DND-41 (cell line): ENCODE data around the gene DCDC1.

ENCODE experiments used
- ATAC-seq: fragments of 200-7000 bp; cut with Tn5 transposase; 3 replicates; pipeline ENCODE4 v1.9.1; 2021; ENCODE audit warnings: low read depth; ENCODE audit not compliant: insufficient read depth
- DNase-seq: peaks from one replicate; pipeline ENCODE4 v3.0.0-alpha.2; 2020
- H2AFZ ChIP-seq: 2 replicates; pipeline ENCODE4 v1.6.0; 2012; ENCODE audit warnings: low read depth, low read length
- H3K27ac ChIP-seq: 2 replicates; pipeline ENCODE4 v1.5.1; 2012; ENCODE audit warnings: low read length, inconsistent platforms
- H3K27me3 ChIP-seq: fragments of 200-600 bp; sonication (generic); 2 replicates; pipeline ENCODE4 v1.6.0; 2012; ENCODE audit warnings: low read length, mild to moderate bottlenecking, inconsistent platforms; ENCODE audit not compliant: insufficient read depth, poor library complexity
- H3K36me3 ChIP-seq: 2 replicates; pipeline ENCODE4 v1.5.1; 2012; ENCODE audit warnings: low read length, inconsistent platforms; ENCODE audit not compliant: insufficient read depth
- H3K4me1 ChIP-seq: 2 replicates; pipeline ENCODE4 v1.5.1; 2012; ENCODE audit warnings: mild to moderate bottlenecking, low read length; ENCODE audit not compliant: insufficient read depth
- H3K4me2 ChIP-seq: 2 replicates; pipeline ENCODE4 v1.6.0; 2012; ENCODE audit warnings: mild to moderate bottlenecking, moderate library complexity, low read length, inconsistent platforms; ENCODE audit not compliant: insufficient read depth
- H3K4me3 ChIP-seq, 2 experiments: fragments of 200-600 bp in 1 of 2; shearing (Covaris generic) in 1 of 2; 2 replicates each; pipeline ENCODE4 v1.5.1; 2012 to 2016; ENCODE audit warnings: inconsistent platforms in 2 of 2, low read length in 2 of 2, mild to moderate bottlenecking in 2 of 2, low read depth in 1 of 2, moderate library complexity in 1 of 2
- H3K79me2 ChIP-seq: 2 replicates; pipeline ENCODE4 v1.6.0; 2012; ENCODE audit warnings: low read length, inconsistent platforms; ENCODE audit not compliant: insufficient read depth
- H3K9ac ChIP-seq: 2 replicates; pipeline ENCODE4 v1.6.0; 2012; ENCODE audit warnings: low read depth, mild to moderate bottlenecking, inconsistent platforms, low read length, moderate library complexity
- H3K9me3 ChIP-seq: 2 replicates; pipeline ENCODE4 v1.5.1; 2012; ENCODE audit warnings: low read length, moderate library complexity, mild to moderate bottlenecking, inconsistent platforms; ENCODE audit not compliant: insufficient read depth, severe bottlenecking
- H4K20me1 ChIP-seq: 2 replicates; pipeline ENCODE4 v1.6.0; 2012; ENCODE audit warnings: low read length; ENCODE audit not compliant: insufficient read depth
- EZH2 ChIP-seq: IDR thresholded peaks from 3 replicates; pipeline ENCODE4 v1.6.1; 2012; ENCODE audit warnings: borderline replicate concordance, low read depth, mild to moderate bottlenecking, moderate library complexity, low read length, inconsistent platforms; ENCODE audit not compliant: severe bottlenecking
- TF ChIP-seq, protein P1 (sequence below): IDR thresholded peaks from 2 replicates; pipeline ENCODE4 v1.5.1; 2012; ENCODE audit warnings: borderline replicate concordance, low read length, moderate library complexity, mild to moderate bottlenecking; ENCODE audit not compliant: poor library complexity, severe bottlenecking; ENCODE audit errors: extremely low read depth

The DCDC1 gene

DNA sequence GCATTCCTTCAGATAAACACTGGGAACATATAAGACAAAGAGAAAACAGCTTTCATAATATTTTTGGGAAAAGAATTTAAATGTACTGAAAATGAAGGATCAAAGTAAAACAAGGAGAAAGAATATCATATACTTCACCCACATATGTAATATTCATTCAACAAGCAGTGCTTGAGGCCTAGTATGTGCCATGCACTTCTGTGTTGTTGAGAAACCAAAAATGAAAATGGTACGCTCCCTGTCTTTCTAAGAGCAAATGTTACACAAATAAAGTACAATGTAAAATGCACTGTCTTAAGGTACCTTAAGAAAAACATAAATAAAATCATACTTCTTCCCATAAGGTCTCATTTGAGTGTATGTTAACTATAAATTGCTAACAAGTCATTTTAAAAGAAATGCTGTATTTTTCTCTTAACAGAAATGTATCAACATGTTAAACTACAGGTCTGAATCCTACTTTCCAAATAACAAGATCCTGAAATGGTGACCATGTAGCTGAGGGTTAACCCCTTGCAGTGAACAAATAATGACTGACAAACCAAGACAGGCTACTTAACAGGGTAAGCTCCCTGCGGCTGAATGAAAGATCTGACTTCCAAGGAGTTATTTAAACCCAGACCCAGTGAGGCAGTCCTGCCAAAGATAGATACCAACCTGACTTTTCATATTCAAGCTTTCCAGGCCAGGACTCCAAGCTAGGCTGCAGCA lies 377.6 kb downstream of the DCDC1 start:
- no peaks in the 10 kb centered on the region for H3K27me3 ChIP-seq
- DNase-seq, result no peak
- H2AFZ ChIP-seq, result no peak overlapping the region
- H3K4me2 ChIP-seq, result no peak overlapping the region
- no peaks in the 10 kb centered on the region for H3K9me3 ChIP-seq
- no peaks in the 10 kb centered on the region for H4K20me1 ChIP-seq
- no peak overlapping the region for H3K27ac ChIP-seq
- H3K9ac ChIP-seq, result no peak overlapping the region
- H3K4me1 ChIP-seq, result peaks cover 15% of the 10 kb centered on the region
- no peaks in the 10 kb centered on the region for H3K36me3 ChIP-seq
- H3K4me3 ChIP-seq, result no peak overlapping the region
- TF ChIP-seq EZH2, result no peak
- TF ChIP-seq, protein P1, sequence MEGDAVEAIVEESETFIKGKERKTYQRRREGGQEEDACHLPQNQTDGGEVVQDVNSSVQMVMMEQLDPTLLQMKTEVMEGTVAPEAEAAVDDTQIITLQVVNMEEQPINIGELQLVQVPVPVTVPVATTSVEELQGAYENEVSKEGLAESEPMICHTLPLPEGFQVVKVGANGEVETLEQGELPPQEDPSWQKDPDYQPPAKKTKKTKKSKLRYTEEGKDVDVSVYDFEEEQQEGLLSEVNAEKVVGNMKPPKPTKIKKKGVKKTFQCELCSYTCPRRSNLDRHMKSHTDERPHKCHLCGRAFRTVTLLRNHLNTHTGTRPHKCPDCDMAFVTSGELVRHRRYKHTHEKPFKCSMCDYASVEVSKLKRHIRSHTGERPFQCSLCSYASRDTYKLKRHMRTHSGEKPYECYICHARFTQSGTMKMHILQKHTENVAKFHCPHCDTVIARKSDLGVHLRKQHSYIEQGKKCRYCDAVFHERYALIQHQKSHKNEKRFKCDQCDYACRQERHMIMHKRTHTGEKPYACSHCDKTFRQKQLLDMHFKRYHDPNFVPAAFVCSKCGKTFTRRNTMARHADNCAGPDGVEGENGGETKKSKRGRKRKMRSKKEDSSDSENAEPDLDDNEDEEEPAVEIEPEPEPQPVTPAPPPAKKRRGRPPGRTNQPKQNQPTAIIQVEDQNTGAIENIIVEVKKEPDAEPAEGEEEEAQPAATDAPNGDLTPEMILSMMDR, result no peak
- no peaks in the 10 kb centered on the region for H3K79me2 ChIP-seq
- ATAC-seq, result no peak

DNA sequence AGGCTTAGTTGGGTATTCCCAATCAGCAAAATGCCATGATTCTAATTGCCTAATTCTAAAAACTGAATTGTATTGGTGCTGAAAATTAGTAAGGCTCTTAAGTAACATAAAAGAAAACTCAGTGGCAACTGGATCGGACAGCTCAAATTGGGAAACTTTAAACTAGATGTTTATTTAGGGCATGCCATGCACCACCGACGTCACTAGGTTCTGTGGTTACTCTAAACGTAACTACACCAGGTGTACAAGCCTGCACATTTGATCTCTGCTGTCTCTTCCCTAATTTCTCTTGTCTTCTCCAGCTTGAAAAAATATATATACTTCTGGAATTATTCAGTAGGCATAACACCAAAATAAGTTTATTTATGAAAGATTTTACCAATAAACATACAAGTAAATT lies 378.2 kb downstream of the DCDC1 start:
- Histone ChIP-seq H4K20me1 (no peaks in the 10 kb centered on the region), H3K9me3 (no peaks in the 10 kb centered on the region), H3K27ac (no peak overlapping the region), H3K4me2 (no peak overlapping the region), H2AFZ (no peak overlapping the region), H3K4me3 (no peak overlapping the region), H3K9ac (no peak overlapping the region), H3K79me2 (no peaks in the 10 kb centered on the region), H3K27me3 (no peaks in the 10 kb centered on the region), H3K4me1 (peaks cover 15% of the 10 kb centered on the region), H3K36me3 (no peaks in the 10 kb centered on the region)
- DNase-seq (no peak), ATAC-seq (no peak)
- TF ChIP-seq EZH2, result no peak
- TF ChIP-seq, protein P1, result no peak

DNA sequence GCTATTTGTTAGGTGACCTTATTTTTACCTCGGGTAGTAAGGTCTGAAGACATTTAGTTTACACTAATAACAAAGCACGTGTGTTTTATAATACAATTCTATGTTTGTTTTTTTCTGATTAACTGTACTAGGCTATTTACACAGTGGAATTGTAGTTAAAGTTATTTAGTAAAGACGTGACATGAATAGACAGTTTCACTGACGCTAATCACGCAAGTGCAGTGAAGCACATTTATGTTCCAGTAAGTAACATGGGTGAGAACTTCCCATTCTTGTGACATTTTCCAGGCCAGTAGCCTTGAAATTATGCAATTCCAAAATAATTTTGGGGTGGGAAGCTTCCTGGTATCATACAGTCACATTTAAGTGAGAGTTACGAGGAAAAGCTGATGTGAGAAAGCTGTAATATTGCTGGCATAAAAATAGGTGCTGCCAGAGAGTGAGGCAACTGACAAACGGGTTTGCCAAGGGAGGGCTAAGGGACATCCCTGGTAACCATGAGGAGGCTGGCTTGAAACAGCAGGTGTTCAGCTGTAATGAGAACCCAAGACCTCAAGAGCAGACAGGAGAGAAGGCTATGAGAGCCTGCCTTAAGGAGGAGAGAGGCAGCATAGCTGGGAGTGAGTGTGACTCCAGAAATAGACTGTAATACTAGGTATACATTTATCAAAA lies 378.8 kb downstream of the DCDC1 start:
- Histone ChIP-seq H3K9me3 (no peaks in the 10 kb centered on the region), H2AFZ (no peak overlapping the region), H3K36me3 (no peaks in the 10 kb centered on the region), H3K79me2 (no peaks in the 10 kb centered on the region), H3K4me3 (no peak overlapping the region), H3K4me1 (peaks cover 15% of the 10 kb centered on the region), H3K9ac (no peak overlapping the region), H4K20me1 (no peaks in the 10 kb centered on the region), H3K27me3 (no peaks in the 10 kb centered on the region), H3K27ac (no peak overlapping the region), H3K4me2 (no peak overlapping the region)
- peak; percentile 9 for DNase-seq
- ATAC-seq, result peak; percentile 55
- TF ChIP-seq EZH2, result no peak
- TF ChIP-seq, protein P1, result no peak
